SIG-M5 (cell line): ENCODE measurements around the gene KIAA1217.
"Not testable (repeated sequence)": the region's sequence is repeated elsewhere in the genome, so short reads cannot be mapped to it uniquely, and the experiment has no call there.

Experiments used
- DNase-seq: peaks from one replicate; lab custom pipeline; 2025; lab: John Stamatoyannopoulos, UW

Gene KIAA1217

GRCh38 chr10:24465891-24466818 is 257.2 kb downstream of the KIAA1217 start:
- DNase-seq, result no peak

GRCh38 chr10:24467136-24467535 is 258.2 kb downstream of the KIAA1217 start:
- no peak for DNase-seq

- no peak for DNase-seq
Measured at GRCh38 chr10:24467605-24468004, 258.7 kb downstream of the KIAA1217 start.

- DNase-seq, result no peak
Measured at GRCh38 chr10:24468281-24468751, 259.4 kb downstream of the KIAA1217 start.

- no peak for DNase-seq
Measured at GRCh38 chr10:24469993-24470392, 261.1 kb downstream of the KIAA1217 start.

GRCh38 chr10:24475598-24475997 is 266.7 kb downstream of the KIAA1217 start:
- DNase-seq, result no peak

- no peak for DNase-seq
Measured at GRCh38 chr10:24476913-24477701, 268.2 kb downstream of the KIAA1217 start.

- no peak for DNase-seq
Measured at GRCh38 chr10:24477915-24478314, 269.0 kb downstream of the KIAA1217 start.

- no peak for DNase-seq
Measured at GRCh38 chr10:24479806-24480205, 270.9 kb downstream of the KIAA1217 start.

- no peak for DNase-seq
Measured at GRCh38 chr10:24480447-24480846, 271.5 kb downstream of the KIAA1217 start.

GRCh38 chr10:24481241-24481640 is 272.3 kb downstream of the KIAA1217 start:
- no peak for DNase-seq

GRCh38 chr10:24482713-24483112 is 273.8 kb downstream of the KIAA1217 start:
- DNase-seq, result not testable (repeated sequence)

GRCh38 chr10:24483701-24484100 is 274.8 kb downstream of the KIAA1217 start:
- no peak for DNase-seq

GRCh38 chr10:24484771-24485170 is 275.8 kb downstream of the KIAA1217 start:
- no peak for DNase-seq

- DNase-seq, result no peak
Measured at GRCh38 chr10:24485304-24485703, 276.4 kb downstream of the KIAA1217 start.

GRCh38 chr10:24488631-24489030 is 279.7 kb downstream of the KIAA1217 start:
- DNase-seq, result no peak

- no peak for DNase-seq
Measured at GRCh38 chr10:24493165-24493564, 284.2 kb downstream of the KIAA1217 start.

- DNase-seq, result no peak
Measured at GRCh38 chr10:24494236-24494635, 285.3 kb downstream of the KIAA1217 start.

GRCh38 chr10:24494777-24495176 is 285.8 kb downstream of the KIAA1217 start:
- no peak for DNase-seq

- no peak for DNase-seq
Measured at GRCh38 chr10:24495666-24496460, 286.9 kb downstream of the KIAA1217 start.

GRCh38 chr10:24496906-24497305 is 288.0 kb downstream of the KIAA1217 start:
- DNase-seq, result no peak
